Ramos (cell line): ENCODE data around the gene ME3.

Experiments
- in situ Hi-C: fragments of 300-500 bp; cut with MboI; formaldehyde crosslinking; loops from one replicate; pipeline ENCODE4 v1.14.3; 2022; ENCODE audit warnings: low sequenced_read_pairs; ENCODE audit not compliant: unreplicated experiment

Gene ME3

DNA sequence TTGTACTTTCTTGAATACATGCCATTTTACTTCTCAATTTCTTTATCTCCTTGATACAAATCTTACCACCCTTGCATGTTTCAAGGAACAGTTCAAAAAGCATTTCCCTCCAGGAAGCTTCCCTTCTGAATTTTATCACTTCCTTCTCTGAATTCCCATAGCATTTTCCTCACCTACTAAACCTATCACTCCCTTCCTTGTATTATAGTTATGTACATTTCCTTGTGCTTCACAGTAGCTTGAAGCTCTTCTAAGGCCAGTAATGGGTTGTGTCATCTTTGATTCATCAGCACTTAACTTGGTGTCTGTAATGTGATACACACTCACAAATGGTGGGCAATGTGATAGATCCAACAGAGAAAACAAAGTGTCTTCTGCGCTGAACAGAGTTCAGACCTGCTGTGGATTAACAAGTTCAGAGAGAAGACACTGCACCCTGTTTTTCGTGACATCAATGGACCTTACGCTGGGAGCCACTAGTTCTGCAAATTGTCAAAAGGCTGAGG is 170.2 kb downstream of the ME3 start:
- in situ Hi-C loops: no loop called here

DNA sequence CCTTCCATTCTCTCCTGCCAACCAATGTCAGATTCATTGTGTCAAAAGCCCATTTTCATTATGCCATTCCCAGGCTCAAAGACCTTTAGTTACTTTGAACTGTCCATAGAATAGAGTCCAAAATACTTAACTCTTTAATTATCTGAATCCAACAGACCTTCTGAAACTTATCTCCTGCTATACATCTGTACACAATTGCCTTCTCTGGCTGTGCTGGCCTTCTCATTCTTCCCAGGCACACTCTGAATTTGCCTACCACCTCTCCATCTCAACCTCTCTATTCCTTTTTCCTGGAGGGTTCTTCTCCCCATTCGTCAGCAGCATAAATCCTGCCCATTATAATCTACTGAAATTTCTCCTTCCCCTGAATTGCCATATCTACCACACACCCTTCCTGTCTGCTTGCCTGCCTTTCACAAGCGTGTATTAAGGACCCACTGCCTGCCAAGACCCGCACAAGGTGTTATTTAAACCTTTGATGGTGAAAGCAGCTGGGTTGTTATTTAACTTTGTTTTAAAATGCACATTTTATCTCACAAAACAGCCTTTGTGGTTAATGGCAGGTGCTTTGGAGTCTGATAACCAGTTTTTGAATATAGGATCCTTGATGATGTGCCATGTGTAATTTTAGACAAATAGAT is 171.8 kb downstream of the ME3 start:
- in situ Hi-C loops: no loop called here

DNA sequence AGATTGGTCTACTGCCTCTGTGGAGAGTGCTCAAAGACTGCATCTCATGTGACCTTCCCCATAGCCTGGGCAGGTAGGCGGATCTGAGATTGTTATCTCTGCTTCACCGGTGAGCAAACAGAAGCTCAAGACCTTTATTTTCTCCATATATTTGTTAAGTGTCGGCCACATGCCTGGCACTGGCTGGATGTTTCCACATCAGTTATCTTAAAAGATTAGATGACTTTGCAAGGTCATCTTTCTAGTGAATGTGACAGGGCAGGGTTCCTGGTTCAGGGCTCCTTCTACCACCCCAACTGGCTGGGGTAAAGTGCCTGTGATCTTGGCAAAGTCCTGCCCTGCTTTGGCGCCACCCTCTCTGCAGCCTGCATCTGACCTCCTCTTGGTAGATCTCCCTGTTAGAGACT is 172.7 kb downstream of the ME3 start:
- in situ Hi-C loops: no loop called here

DNA sequence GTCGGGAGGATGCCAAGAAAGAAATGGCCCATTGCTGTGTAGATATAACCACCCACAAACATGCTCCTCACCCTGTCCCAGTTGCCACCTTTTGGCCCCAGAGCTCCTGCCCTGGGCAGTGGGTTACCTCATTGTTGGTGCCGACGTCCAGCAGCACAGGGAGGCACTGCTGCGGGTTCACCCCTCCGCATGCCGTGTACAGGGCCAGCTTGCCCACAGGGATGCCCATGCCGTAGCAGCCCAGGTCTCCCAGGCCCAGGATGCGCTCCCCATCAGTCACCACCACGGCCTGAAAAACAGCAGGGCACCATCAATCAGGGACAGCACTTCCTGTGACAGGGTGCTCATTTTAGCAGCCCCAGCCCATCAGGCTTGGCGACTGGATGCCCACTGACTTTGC is 174.6 kb downstream of the ME3 start:
- in situ Hi-C loops: no loop called here

DNA sequence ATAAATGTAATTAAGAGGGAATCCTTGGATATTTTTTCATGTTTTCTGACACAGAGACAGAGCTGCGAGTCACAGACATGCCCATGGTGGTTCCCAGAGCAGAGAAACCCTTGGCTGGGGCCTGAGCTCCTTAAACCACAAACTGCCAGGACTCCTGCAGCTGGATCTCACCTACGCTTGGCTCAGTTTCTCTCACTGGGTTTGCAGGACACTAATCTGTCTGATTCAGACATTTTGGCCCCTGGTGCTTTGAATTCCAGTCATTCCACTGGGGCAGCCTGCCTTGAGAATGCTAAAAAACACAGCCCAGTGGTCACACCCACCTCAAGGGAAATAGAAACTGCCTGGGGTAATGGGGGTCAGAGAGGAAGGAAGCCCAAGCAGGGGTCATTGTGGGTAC is 175.1 kb downstream of the ME3 start:
- in situ Hi-C loops: no loop called here

DNA sequence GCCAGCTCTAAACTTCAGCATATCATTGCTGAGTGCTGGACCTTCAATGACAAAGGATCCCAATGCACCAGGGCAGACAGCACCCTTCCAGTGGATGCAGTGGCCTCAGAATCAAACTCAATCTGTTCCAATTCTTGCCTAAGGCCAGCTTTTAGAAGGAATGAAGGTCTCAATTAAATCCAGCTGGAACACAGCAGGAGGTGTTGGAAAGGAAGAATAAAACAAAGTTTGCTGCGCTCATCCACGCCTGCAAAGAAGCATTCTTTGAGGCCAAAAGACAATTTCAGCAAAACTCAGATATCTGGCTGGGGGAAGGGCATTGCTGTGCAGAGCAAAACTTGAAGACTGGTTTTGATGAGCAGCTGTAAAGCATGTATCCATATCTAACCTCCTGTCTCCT is 177.1 kb downstream of the ME3 start:
- in situ Hi-C loops: no loop called here

DNA sequence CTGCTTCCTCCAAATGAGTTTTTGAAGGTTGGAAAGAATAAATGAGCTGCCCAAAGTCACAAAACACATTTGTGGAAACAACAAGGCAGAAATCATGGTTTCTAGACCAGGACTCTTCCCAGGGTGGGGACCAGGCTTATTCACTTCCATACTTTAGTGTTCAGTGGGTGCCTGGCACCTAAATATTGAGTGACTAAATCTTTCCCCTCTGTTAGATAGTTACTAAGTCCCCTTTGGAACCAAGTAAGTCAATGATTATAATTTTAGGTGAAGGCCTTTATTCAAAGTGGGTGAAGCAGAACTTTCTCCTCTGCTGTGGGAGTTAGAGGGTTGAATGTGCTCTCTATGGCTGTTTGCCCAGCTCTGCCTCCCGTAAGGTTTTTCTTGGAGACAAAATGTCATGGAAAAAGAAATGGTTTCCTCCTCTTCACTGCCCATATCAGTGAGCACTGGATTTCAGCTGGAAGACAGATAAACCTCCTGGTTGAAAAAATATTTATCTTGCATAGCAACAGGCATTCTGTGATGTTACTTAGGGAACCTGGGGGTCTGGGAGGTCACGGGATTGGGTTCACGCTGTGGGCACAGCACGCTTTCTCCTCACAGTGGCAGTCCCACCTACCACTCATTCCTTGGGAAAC is 179.9 kb downstream of the ME3 start:
- in situ Hi-C loops: no loop called here

DNA sequence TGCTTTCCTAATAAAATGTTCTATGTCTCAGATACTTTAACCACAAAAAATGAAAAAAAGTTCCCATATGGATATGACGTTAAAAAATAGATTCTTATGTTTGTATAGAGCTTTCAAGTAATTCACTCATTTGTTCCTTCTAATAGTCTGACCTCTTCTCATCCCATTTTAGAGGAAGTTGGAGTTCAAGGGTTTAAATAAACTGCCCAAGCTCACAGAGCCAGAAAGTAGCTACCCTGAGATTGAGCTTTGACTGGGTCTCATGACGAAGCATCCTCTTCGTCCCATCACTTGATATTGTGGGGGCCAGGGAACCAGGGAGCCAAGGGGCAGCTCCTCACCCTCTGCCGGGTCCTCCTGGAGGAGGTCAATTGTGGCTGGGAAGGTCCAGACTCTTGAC is 181.4 kb downstream of the ME3 start:
- in situ Hi-C loops: no loop called here

DNA sequence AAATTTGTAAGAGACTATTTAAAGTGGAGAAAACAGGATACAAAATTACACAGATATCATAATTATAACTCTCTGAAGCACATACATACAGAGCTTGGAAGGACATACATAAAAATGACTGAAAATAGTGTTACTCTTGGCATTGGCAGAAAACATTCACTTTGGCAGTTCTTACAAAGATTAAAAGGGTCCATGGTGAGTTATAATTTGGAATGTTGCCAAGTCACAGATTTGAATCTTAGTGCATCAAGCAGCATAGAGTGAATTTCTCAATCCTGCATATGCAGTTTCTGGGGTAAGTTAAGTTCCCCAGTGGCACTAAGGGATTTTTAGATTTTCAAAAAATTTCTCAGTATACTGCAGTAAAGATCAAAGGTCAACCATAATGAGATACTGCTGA is 181.8 kb downstream of the ME3 start:
- in situ Hi-C loops: no loop called here

DNA sequence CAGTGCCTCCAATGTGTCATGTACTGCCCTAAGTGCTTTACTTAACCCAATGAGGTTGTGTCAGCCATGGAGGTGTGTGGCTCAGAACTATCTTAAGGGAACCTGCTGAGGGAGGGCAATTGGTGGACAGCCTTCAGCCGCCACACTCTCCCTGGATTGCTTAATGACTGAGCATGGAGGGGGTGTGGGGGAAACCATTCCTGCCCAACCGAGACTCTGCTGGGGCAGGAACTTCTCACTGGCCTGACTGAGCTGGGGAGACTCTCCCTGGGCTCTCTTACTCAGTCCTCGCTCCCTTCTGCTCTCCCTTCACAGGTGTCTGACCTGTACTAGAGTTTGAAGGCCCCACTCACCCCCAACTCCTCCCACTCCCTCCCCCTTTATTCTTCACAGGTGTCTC is 183.0 kb downstream of the ME3 start:
- in situ Hi-C loops: no loop called here

DNA sequence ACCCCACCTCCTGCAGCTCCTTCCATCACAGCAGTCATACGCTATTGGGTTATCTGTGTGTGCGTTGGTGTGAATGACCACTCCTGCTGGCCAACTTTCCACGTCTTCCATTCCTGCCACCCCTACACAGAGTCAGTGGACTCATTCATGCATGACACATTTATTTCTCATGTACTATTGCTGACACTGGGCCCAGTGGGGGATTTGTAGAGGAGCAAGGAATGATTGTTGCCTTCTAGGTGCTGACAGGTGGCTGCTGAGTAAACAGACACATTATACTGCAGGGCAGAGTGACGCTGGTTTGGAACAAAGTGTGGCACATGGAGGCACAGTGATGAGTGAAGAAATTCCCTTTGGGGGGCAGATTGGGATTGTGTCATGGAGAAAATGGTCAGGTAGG is 183.9 kb downstream of the ME3 start:
- in situ Hi-C loops: no loop called here

DNA sequence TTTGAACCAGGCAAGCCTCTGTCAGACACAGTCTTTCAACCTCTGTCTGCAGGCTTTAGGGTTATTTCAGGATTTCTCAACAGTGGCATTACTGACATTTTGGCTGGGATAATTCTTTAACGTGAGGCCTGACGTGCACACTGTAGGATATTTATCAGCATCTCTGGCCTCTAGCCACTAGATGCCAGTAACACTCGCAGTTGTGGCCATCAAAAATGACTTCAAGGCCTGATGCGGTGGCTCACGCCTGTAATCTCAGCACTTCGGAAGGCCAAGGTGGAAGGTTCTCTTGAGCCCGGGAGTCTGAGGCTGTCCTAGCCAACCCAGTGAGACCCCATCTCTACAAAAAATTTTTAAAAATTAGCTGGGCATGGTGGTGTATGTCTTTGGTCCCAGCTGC is 184.7 kb downstream of the ME3 start:
- in situ Hi-C loops: no loop called here

DNA sequence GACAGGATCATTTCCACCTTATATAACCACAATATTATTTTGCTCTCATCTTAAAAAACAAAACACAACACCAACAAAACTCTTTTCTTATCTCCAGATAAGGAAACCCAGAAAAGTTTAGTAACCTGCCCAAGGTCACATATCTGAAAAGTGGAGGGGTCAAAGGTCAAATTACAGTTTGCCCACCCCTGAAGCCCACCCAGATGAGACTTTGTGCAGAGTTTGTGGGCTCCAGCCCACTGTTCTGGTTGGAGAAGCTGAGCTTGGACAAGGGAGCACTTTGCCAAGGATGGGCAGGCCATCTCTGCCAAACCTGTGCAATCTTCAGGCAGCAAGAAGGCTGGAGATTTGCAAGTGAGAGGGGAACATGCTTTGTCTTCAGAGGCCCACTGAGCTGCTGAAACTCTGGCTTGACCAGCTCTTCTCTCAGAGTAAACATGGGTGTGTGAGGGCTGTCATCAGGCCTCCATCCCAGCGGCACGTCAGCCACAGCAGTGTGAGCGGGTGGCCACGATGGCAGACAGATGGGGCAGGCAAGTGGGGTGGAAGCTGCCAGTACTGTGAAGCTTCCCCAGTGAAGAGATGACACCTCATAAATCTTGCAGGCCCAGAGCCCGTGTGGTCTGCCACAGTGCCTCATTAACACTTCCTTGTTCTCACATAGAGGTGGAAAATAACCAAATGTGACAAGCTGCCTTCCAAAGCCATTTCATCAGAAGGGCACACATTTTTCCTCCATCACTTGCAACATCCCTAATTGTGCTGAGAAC is 186.0 kb downstream of the ME3 start:
- in situ Hi-C loops: no loop called here

DNA sequence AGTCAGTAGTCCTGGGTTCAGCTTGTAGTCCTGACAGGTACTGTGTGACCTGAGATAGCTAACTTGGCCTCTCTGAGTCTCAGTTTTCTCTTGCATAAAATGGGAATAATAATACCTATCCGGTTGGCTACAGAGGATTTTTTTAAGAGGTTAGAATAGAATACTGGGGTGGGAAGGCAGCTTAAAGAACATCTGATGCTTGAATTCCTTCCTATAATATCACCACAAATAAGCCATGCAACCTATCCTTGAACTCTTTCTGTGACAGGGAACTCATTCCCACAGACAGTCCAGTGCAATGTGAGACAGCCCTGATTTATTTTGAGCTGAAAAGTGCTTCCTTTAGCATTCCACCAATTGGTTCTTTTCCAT is 187.6 kb downstream of the ME3 start:
- in situ Hi-C loops: no loop called here

DNA sequence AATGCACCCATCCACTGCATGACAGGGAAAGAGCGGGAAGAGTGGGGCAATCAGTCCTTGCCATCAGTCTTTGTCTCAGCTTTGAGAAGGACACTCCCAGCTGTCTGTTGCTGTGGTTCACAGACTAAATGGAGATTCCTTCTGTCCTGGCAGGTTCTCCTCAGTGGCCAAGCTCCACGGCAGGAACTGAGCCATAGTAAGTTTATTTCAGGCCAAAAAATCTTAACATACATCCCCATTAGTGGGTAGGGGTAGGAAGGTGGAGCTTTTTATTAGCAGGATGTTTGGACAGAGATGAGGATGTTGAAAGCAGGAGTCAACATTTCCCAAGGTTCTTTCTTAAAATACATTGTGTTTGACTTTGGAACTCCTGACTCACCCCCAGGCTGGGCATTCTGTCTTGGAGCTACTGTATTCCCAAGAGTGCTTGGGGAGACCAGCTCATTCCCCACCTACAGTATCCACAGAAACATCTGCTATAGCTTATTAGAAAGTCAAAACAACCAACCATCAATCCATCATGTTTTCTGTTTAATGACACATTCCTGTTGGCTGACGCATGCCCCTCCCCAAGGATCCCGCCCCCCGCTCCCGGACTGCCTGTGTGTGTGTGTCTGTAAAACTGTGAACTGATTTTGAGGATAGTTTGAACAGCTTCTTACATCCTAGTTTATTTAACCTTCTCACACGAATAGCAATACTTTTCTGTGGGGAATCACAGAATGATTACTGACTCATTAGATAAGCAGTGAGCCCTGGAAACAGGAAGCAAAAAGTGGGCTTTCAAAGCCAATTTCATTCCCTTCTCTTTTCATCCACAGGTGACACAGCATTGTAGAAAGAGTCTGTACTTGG is 188.2 kb downstream of the ME3 start:
- in situ Hi-C loops: no loop called here

DNA sequence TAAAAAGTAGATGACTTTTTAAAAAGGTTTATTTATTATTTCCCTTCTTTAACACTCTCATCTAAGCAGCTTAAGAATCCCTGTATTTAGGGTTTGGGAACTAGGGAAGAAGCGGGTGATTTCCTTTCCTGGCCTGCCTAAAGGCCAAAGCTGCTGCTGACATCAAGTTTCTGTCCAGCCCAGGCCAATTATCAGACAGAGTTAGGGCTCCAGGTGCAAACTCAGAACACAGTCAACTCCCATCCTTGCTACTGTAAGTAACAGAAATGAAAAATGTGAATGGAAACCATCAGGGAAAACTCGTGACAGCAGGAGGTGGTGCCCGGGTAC is 188.8 kb downstream of the ME3 start:
- in situ Hi-C loops: no loop called here

DNA sequence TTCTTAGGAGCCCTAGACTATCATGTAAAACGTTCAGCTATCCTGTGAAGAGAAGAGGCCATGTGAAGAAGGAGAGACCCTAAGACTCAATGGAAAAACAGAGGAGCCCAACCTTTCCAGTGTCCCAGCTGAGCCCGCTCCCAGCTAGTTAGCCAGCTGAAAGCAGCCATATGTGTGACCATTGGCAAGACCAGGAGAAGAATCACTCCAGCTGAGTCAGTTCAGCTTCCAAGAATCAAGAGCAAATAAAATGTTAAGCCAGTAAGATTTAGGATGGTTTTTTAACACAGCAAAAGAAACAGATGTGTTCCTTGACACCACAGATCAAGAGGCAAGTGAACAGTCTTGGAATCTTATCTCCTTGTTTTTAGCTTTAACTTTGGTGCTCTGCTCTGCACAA is 189.7 kb downstream of the ME3 start:
- in situ Hi-C loops: no loop called here

DNA sequence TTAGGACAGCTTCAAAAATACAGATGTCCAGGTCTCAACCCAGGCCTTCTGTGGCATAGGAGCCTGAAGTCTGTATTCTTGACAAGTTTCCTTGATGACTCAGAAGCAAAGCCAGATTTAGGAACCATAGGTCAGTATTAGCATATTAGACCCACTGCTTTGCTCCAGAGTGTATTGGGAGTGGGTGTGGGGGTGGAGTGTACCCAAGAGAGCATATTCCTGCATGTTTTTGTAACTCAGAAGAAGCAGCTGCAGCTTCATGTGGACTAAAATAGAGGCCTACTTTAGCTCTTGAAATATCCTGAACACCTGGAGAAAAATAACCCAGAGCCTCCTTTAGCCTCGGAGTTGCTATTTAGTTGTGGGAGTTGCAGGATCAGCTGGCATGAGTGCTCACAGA is 191.0 kb downstream of the ME3 start:
- in situ Hi-C loops: no loop called here

DNA sequence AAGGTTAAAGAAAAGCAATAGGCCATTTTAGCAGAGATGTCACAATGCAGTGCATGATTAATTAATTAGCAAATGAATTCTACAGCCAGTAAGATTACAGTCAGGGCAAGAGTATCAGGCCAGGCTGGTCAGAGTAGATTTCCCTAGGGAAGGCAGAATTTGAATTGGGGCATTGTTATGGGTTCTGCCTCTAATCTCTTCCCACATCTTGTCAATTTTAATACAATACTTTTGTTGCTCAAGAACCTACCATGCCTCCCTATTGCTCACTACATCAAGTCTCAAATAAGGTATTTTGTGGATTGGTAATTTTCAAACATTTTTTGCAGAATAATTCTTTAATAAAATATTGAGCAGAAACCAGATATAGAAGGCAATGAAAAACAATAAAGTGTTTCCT is 194.1 kb downstream of the ME3 start:
- in situ Hi-C loops: no loop called here

DNA sequence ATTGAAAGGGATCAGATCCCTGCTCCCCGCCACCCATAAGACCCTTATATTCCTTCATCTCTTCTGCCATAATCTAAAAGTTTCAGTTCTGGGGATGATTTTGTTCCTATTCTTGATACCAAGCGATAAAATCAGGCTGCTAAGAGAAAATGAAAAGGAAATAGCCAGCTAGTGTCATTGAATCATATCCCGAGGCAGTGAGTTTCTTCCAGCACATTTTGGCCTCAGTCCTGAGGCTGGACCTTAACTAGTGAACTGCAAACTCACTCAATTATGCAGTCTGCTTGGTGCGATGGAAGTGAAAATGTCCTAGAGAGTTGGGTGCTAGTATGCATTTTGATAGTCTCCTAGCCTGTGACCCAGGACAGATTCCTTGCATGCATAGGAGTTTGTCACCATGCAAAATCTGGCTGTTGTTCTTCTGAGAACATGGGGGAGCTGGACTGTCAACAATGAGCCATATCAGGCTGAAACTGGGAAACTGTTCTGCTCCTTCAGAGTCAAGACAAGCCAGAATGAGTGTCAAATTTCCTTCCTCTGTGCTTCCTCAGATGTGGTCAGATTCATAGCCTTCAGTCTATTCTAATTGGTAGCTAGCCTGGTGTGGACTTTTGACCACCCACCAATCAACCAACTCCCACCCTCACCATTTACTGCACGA is 194.8 kb downstream of the ME3 start:
- in situ Hi-C loops: no loop called here
